ENCODE measurements around the gene CFAP58.
"Not testable (repeated sequence)": the region's sequence is repeated elsewhere in the genome, so short reads cannot be mapped to it uniquely, and the experiment has no call there.

Gene CFAP58

DNA sequence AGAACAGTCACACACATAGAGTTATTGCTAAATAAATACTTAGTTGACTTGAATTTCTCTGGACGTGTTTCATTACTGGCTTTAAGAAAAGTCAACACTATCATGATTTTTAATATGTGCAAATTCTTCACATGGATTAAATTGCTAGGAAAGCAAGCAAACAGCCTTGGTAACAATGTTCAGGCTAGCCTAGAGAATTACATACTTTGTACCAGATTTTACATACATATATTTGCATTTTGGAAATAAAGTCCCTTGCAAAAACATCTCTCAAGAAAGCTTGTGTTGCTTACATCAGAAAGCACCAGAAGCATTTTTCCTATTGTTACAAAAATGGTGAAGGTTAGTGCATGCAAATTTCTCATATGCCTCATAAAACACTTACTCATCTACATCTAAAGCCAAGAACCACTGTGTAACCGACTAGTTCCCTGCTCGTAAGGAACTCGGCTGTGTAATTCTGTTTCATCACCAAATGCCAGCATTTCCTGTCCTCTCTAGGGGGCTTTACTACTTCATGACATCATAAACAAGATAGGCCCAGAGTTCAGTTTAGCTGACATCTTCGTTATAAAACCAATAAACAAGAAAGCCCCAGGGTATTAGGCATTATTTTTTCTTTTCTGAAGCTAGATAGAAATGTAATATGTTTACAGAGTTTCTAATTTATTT is 87.8 kb downstream of the CFAP58 start:
- no peak for DNase-seq

- DNase-seq = no peak
Observed at GRCh38 chr10:104445359-104445758, 91.7 kb downstream of the CFAP58 start.

DNA sequence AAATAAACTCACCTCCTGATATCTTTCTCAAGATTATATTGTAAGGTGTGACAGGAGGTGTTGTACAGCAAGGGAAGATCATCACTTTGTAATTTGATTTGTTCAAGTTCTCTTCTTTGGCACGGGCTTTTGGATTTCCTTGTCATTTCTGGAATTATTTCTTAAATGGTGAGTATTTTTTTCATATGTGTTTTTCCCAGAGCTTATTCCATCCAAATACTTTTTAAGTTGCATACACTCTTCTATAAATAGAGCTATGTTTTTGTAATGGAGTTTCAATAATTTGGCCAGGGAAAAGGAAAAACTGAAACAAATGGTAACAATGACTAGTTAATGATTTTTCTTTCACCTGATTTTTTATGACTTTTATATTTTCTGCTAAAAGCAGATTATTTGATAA is 92.5 kb downstream of the CFAP58 start:
- no peak for DNase-seq

GRCh38 chr10:104447331-104447730 is 93.7 kb downstream of the CFAP58 start:
- DNase-seq = no peak

DNA sequence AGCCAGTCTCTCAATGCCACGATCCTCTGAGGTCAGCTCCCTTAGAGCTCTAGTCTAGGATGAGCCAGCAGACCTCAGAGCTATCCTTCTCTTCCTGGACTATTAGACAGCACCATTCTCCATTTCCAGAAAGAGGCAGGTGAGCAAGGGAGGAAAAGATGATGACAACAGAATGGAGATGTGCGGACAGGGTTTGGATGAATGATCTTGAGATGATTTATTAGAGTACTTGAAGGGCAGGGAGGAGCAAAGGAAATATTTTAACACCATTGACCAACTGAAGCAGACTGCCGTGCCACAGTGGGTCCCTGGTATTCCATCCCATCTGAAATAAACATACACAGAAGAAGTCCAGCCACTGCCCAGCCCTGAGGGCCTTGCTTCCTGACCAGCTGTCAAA is 94.3 kb downstream of the CFAP58 start:
- DNase-seq = no peak

- DNase-seq = no peak
Observed at GRCh38 chr10:104449391-104449790, 95.8 kb downstream of the CFAP58 start.

DNA sequence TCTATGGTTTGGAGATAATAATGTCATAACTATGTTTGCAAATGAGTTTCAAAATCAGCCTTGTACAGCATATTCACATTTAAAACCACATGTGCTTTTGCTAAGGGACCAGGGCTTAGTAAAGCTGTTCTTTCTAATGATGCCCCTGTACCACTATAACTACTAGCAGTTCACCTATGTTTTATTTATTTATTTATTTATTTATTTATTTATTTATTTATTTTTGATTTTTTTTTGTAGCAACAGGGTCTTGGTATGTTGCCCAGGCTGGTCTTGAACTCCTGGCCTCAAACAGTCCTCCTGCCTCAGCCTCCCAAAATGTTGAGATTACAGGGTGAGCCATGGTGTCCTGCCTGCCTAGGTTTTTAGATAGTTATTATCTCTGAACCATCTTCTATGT is 96.9 kb downstream of the CFAP58 start:
- DNase-seq = no peak

GRCh38 chr10:104450954-104451353 is 97.3 kb downstream of the CFAP58 start:
- DNase-seq = no peak

- no peak for DNase-seq
Observed at GRCh38 chr10:104452977-104453376, 99.3 kb downstream of the CFAP58 start.

- DNase-seq = no peak
Observed at GRCh38 chr10:104456802-104457542, 103.3 kb downstream of the CFAP58 start.

- DNase-seq = no peak
Observed at GRCh38 chr10:104457543-104457828, 103.9 kb downstream of the CFAP58 start.

DNA sequence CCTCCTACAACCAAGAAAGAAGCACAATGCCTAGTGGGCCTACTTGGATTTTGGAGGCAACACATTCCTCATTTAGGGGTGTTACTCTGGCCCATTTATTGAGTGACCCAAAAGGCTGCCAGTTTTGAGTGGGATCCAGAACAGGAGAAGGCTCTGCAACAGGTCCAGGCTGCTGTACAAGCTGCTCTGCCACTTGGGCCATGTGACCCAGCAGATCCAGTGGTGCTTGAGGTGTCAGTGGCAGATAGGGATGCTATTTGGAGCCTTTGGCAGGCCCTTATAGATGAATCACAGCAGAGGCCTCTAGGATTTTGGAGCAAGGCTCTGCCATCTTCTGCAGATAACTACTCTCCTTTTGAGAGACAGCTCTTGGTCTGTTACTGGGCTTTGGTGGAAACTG is 111.9 kb downstream of the CFAP58 start:
- DNase-seq = not testable (repeated sequence)

GRCh38 chr10:104468818-104469217 is 115.2 kb downstream of the CFAP58 start:
- DNase-seq = not testable (repeated sequence)

DNA sequence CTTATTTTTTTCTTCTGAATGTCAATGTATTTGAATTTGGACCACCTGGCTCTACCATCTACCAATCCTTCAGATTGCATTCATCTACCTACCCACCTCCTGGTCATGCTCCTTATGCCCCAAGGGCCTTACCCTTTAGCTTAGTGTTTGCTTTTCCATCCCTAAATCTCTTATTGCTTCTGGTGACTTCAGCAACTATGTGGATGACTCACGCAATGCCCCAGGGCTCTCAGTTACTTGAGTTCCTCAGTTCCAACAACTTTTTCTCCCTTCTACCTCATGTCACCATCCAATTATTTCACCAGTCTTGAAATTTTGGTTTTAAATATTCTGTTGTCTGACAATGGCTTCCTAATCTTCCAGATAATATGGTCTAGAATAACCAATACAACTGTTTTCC is 118.9 kb downstream of the CFAP58 start:
- no peak for DNase-seq

DNA sequence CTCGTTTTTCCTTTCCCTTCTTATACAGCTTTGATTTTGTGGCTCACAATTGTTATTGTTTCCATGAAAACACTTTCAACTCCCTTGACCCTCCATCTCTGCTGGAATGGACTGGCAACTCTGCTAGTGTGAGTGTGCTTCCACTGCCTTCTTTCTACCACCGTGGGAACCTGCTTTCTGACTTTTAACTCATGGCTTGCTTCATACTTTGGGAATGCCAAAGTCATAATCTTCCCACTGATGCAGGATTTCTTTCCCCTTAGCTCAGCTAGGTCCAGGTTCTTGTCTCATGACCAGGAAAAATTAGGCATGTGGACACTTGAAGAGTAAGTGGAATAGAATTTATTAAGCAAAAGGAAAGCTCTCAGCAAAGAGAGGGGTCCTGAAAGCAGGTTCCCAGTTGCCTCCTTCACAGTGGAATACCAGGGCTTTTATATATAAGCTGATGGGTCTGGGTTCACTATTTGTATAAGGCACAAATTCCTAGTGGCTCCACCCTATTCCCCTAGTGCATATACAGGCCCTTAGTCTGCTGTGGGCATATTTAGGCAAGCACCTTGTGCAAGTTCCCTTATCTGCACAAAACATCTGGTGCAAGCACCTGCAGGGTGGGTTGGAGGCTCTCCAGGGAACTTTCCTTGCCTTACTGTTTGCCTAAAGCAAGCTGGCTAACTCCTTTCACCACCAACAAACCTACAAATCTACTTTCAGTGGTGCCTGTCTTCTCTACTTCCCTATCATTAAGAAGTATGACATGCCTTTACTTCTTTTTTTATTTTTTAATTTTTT is 119.5 kb downstream of the CFAP58 start:
- no peak for DNase-seq

- no peak for DNase-seq
Observed at GRCh38 chr10:104478380-104478779, 124.7 kb downstream of the CFAP58 start.

GRCh38 chr10:104479906-104480593 is 126.4 kb downstream of the CFAP58 start:
- no peak for DNase-seq

DNA sequence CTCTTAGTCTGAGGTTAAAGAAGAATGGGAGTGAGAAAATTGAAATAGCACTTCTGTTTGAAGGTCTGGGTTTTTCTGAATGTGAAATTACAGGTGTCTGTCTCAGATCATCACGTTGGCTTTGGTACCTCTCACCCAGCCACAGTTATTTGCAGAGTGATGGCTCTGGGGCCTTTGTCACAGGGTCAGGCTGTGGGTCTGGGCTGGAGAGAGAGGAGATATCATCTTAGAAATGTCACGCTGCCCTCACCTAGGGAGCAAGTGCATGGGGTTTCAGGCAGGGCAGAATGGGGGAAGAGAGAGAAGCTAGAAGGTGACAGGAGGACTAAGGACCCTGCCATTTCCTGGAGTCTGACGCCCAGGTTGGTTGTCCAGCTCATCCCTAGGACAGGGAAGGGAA is 127.2 kb downstream of the CFAP58 start:
- no peak for DNase-seq

GRCh38 chr10:104483582-104483981 is 129.9 kb downstream of the CFAP58 start:
- no peak for DNase-seq

DNA sequence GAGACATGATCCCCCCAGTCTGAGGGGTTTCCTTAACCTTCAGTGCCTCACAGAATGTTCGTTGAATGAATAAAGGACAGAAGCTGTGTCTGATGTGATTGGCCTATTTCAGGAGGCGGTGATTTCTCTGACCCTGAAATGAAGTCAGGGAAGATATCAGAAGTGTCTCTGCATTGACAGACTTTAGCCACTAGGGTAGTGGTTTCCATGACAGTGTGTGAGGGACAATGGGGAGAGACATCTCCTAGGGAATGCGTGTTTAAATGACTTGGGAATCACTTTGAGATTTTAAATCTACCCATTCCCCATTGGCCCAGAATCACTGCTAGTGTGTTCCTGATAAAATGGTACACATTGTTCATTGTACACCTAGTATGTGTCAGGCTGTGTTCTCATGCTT is 132.0 kb downstream of the CFAP58 start:
- no peak for DNase-seq

DNA sequence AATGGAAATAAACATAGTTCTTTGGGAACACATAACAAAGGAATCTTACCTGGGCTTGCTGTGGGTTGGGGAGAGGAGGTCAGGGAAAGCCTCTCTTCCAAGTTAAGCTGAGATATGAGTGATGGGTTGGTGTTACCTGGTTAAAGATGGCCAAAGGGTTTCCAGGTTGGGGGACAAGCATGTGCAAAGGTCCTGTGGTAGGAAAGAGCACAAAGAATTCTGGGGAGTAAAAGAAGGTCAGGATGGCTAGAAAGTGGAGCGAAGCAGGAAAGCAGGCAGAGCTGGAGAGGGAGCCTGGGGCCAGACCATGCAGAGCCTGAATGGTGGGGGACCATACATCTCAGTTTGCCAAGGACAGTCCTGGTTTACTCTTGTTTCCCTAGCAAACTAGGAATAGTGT is 133.2 kb downstream of the CFAP58 start:
- DNase-seq = no peak

GRCh38 chr10:104487794-104488438 is 134.3 kb downstream of the CFAP58 start:
- DNase-seq = no peak

DNA sequence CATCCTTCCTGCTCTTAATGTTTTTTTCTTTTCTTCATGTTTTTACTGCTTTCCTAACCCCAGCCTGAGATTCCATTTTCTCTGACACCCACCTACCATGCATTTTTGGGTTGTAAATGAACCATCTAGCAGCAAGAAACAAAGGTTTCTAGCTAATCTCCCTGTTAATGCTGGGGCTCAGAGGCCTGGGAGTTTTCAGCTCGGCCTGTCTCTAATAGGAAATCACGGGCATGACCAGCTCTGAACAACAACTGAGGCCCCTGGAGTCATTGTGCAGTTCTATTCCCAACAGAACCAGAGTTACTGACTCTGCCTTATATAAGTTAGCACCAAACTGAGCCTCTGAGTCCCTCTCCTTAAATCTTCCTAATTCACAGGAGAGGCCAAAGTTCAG is 134.8 kb downstream of the CFAP58 start:
- no peak for DNase-seq

Measured in activated CD4-positive, alpha-beta T cell treated with anti-CD3 and anti-CD28 coated beads, Interleukin-2, Interleukin-6, amounts not matched to agents 100 ng/mL and 50 ng/mL, durations not matched to agents 16 hours and 8 hours (primary cell).